Measurements from ENCODE around the gene SLC22A8.

DNA sequence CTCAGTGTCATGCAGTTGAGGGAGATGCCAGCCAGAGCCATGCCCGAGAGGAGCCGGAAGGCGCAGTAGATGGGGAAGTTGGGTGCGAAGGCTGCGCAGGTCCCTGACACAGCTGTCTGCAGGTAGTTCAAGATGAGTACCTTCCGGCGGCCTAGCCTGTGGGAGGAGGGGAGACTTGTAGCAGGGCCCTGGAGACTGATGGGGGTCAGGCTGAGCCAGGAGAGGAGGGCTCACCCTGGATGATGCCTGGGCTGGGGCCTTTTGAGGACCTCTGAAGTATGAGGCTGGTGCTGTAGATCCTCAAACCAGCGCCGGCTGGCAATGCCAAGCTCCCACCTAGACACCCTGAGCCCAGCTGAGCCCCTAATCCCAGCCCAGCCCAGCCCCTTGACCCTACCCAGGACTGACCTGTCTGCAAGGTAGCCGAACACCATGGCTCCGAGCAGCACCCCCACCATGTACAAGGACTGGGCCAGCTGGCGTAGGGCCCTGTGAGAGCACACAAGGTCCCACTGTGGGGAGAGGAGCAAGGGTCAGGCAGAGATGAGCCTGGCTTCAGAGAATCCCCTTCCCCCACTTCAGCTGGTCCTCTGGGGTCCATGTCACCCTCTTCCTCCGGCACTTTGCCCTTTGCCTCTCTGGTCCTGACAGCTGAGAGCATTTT is 32.0 kb downstream of the SLC22A8 start:
- TF ChIP-seq POLR2A (IDR thresholded peaks at IDR 0.05; ENCODE audit: low read length) (no peak), GATA1 (IDR thresholded peaks at IDR 0.05; ENCODE audit: low read depth, low read length) (no peak)

All from erythroblast (primary cell).